HG03039 (cell line): ENCODE data around the gene FCN1.

ENCODE experiments used
- ATAC-seq: cut with Tn5 transposase; IDR thresholded peaks from one replicate; pipeline ENCODE4 v1.9.1; 2021; ENCODE audit warnings: mild to moderate bottlenecking, moderate library complexity; ENCODE audit not compliant: unreplicated experiment

FCN1 gene

DNA sequence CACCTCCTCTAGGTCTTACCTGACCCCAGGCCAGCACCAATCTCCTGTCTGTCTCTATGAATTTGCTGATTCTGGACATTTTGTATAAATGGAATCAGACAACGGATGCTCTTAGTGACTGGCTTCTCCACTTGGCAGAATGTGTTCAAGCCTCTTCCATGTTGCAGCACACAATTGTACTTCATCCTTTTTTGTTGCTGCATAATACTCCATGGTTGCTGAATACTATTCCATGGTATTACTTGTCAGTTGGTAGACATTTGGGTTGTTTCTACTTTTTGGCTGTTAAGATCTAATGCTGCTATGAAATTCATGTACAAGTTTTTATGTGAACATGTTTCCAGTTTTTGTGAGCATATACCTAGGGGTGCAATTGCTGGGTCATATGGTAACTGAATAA is 34.3 kb upstream of the FCN1 start:
- ATAC-seq = no peak

DNA sequence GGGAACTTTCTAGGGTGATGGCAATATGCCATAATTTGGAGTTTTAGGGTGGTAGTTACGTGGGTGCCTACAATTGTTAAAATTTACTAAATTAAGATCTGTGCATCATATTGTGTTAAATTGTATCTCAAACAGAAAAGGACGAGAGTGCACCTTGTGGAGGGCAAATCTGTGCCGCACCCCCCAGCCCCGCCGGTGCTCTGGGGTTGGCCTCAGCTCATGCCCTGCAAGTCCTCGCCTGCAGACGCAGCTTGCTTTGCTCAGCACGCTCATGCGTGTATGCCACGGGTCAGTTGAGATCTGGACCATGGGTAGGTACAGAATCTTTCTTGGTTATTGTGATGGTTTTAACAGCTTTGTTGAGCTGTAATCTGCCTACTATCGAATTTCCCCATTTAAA is 33.7 kb upstream of the FCN1 start:
- no peak for ATAC-seq

DNA sequence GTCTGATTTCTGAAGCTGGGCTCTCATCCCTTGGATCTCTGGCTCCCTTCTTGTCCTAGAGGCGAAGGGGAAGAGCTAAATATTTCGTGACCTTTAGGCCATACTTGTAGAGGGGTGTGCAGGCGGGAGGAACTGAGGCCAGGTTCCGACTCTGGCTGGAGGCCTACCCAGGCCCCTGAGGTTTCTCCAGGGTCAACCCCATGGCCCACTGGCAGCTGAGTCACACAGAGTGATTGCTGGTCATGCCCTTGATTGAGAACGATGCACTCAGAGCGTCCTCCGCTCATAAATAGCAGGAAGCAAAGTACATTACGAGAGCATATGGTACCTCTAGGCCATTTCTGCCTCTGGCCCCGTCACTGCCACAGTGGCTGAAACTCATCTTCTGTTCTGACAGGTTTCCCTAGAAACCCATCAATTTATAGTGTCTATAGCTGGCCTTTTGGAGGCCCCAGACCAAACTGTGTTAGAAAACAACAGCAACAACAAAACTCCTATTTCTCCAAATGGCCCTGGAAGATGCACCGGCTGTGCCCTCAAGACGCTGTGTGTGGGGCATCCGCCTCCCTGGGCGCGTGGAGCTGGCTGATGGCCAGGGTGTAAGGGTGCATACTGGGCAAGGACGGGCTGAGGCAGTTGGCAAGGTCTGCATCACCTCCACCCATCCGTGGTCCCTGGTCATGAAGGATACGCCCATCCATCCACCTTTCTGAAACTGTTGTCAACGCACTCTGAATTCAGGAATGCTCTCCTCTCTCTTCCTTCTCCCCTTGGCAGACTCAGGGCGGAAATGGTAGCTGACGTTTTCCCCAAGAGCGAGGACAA is 32.9 kb upstream of the FCN1 start:
- no peak for ATAC-seq

DNA sequence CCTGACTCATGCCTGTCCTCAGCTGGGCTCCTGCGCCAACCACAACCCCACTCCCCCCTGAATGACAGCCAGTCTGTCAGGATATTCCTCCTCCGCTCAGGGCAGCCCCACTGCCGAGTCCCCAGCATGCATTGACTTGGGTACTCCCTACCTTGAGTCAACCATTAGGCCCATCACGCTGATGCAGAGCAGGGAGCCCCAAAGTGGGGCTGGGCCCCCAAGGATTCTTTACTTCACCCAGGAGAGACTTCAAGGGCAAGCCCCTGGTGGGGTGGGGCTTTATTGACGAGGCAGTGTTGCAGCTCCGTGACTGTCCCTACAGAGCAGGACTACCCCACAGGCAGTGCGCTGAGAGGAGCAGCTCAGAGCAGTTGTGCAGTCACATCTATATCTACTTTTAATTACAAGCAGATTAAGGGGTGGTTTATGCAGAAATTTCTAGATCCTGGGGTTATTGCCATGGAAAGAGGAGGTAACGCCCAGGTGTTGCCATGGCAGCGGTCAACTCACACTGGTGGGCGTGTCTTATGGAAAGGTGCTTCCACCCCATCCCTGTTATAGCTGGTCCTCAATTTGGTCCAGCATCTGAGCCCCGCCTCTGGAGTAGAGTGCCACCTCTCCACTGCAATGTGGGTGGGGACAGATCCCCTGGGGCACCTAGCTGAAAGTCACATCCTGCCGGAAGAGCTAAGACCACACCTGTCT is 32.1 kb upstream of the FCN1 start:
- ATAC-seq = no peak

DNA sequence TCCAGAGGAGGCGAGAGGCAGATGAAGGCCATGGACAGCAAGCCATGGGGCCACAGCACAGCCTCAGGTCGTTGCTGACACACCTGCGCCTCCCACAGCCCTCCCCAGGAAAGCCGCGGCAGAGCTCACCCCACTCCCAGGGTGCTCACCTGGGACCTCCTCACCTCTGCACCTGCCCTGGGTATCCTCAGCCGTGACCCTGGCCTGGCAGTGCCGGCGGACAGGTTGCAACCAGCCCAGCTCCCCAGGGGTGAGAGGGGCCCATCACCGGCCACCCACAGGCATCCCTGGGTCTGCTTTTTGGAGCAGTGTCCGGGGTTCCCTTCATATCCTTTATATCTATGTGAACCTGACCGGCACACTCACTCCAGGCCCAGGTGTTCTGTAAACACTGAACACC is 30.4 kb upstream of the FCN1 start:
- ATAC-seq = no peak

DNA sequence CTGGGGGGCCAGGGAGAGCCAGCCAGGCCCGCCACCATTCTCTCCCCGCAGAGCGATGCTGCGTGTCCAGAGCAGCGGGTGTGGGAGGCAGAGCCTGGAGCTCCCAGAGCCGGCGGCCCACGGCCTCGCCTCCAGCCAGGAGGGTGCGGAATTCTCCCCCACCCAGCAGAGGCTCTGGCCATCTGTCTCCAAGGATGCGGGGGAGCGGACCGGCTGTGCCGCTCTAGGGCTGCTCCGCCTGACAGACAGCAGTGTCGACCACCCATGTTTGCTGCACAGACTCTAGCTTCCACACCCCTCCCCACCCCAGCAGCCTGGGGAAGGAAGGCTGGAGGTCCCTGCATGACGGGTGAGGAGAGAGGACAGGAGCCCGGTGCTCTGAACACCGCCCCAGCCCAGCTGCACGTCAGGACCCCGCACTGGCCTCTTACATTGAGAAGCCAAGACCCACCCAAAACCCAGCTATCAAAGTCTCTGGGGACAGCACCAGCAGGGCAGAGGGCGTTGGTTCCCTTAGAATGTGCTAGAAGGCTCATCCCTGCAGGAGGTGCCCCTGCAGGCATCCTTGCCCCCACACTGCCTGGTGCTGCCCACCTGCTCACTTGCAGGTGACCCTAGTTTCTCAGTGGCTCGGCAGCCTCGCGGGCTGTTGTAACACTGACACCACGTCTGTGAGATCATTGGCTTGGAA is 29.7 kb upstream of the FCN1 start:
- ATAC-seq = no peak

DNA sequence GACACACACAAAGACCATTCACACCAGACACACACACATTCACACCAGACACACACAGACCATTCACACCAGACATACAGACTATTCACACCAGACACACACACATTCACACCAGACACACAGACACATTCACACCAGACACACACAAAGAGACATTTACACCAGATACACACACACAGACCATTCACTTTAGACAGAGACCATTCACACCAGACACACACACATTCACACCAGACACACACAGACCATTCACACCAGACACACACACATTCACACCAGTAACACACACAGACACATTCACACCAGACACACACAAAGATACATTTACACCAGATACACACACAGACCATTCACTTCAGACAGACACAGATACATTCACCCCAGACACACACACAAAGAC is 29.0 kb upstream of the FCN1 start:
- ATAC-seq = no peak

DNA sequence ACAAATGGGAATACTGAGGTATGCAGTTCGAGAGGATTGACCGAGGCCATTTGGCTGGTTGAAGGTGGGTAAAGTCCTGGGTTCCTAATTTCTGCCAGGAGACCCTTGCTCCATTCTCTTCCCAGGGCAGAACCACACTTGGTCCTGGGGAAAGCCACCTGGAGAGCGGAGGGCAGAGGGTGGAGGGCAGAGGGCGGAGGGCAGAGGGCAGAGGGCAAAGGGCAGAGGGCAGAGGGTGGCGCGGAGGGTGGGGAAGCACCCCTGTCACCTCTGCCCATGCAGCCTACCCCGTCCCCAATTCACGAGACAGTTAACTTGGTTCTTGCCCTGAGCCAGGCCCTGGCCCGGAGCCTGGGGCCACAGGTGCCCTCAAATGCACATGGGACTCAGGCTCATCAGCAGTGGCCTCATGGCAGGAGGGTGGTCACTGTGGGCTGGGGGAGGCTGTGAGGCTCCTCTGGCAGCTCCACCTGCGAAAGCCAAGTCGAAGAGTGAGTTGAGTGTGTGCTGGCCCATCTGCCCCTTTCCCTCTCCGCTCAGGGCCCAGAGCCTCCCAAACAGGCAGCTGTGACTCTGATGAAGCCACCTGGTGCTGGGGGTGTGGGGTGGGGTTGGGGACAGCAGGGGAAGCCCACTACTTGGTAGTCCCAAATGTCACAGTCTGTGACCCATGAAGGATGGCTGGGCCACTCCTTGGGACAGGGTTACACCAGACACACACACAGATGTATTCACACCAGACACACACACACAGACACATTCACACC is 28.0 kb upstream of the FCN1 start:
- ATAC-seq = no peak

DNA sequence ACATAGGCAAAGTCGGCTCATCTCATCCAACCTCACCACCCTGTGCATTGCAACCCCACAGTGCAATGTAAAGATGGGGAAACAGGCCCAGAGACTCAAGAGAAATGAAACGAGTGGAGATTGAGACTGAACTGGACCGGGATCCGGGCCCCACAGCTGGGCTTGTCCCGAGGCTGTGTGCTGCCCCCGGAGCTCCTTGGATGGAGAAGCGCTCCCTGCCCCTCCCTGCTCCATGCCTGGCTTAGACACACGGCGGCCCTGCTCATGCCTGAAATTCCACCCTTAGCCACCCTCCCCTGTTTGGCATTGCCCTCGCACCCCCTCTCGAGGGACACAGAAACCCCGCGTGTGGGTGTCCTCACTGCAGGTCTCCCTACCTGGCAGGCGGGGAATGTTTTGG is 27.2 kb upstream of the FCN1 start:
- no peak for ATAC-seq

DNA sequence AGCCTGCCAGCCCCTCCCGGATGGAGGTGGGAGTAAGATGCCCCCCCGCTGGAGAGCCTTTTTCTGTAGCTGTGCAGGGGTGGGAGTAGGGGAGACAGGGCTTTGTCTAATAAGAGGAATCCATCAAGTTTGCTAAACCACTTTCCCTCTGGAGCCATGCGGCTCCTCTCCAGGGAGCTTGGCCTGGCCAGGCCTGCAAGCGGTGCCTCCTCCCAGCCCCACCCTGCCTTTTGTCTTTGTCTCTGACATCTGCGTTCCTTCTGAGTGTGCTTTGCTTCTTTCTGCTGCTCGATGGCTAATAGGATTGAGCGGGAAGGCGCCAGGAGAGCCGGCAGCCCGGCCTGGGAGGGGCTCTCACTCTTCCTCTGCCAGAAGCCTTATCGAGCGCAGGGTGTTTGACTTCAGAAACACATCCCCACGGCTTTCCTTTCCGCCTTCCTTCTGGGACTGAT is 26.7 kb upstream of the FCN1 start:
- no peak for ATAC-seq

DNA sequence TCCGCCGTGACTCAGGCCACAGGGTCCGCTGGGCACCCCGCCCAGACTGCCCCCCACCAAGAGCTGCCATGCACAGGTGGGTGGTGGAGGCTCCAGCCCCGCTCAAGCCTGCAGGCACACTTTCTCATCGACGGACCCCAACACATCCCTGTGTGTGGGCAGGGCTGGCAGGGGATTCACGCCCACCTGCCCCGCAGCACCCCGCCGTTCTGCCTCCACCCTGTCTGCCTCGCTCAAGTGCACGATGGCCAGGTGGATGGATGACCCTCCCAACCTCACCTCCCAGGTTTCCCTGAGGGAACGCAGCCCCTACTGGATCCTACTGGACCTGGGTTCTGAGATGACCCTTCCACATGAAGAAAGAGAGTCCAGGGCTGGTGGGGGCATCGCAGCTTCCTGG is 26.1 kb upstream of the FCN1 start:
- ATAC-seq = no peak

DNA sequence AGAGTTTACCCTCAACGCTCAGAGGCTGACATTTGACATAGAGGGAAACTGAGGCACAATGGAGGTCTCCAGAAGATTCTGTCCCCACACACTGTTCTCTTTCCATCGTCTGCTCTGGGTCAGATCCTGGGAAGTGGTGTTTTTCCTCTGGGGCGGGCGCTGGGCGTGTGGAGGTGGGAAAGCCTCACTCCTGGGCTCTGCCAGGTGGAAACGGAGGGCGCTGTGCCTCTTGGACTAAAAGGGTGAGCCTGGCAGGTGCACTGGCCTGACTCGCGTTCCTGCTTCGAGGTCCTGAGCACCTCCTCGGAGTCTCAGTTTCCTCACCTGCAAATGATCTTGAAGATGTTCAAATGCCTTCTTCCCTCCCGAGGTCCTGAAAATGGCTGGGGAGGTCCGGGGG is 25.7 kb upstream of the FCN1 start:
- no peak for ATAC-seq

DNA sequence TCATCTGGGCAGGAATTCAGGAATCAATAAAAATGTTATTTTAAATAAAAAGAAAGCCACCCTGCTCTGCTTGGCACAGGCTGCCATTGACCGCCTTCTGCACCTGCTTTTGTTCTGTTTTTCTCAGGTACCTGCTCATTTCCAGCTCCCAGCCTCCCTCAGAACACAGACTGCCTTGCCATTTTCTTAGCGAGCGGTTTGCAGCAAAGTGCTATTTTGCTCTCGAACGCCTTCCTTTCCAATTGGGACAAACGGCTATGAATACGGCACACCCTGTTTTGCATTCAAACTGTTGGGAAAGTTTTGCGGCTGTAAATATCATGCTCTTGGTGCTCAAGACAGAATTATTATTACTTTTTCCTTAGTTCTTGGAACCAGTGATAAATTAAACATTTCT is 25.1 kb upstream of the FCN1 start:
- no peak for ATAC-seq

DNA sequence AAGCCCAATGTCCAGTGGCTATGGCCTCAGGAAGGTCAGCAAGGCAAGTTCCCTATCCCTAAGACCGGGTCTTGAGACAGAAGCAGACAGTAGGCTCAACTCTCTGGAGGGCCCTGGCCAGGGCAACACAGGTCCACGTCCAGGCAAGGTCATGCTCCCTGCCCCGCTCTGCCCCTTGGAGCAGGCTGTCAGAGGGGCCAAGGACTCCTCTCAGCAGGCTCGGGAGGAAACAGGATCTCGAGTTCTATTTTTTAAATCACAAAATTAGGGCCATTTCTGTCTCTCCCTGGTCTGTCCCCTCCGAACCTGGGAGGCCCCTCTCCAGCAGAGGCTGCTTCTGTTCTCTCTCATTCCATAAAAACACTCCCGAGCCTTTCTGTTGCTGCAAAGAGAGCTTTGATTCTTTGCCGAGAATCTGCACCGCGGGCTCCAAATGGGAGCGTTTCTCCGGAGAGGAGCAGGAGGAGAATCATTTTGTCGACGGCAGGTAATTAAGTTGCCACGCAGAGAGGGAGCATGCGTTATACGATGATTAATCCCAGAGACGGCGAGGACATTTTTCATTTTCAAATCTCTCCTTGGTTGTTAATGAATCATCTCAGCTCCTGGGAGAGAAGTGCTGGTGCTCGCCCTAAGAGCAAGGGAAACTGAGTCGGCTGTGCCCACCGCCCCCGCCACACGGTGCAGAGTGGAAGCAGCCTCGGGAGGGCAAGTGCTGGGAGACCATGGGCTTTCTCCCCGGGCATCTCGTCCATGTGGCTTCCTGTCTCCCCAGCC is 24.5 kb upstream of the FCN1 start:
- no peak for ATAC-seq

DNA sequence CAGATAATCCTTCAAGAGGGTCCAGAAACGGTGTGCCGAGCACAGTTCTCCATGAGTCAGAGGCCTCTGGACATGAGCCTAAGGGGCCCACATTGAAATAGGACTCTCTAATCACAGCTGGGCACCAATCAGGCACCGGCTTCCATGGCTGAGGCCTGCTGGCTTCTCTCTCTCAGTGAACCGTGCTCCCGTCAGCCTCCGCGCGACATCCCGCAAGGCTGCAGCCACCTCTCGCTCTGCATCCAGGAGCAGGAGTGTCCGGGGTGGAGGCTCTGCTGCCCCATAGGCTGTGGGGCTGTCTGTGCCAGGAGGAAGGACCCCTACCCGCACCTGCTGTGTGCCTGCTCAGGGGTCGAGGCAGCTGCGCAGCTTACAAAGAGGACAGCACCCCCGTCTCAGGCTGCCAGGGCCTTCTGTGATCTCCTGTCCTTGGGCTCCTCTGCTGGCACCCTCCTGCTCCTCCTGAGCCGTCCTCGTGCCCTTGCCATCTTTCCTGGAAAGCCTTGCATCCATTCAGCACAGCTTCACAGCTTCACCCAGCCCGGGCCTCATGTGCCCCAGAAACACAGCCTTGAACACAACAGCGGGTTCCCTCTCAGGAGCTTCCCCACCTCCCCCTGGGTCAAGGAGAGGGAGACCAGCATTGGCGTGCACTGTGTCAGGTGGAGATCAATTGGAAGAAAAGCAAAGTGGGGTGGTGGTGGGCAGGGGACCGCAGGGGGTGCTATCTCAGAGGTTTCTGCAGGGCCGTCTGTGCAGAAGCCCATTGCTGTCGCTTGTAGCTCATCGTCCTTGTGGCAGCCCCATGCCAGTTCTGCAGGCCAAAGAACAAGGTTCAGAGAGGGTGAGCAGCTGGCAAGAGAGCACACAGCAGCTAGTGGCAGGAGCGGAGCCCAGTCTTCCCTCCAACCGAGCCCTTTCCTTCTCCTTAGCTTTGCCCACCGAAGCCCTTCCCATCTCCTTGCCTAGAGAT is 22.8 kb upstream of the FCN1 start:
- ATAC-seq = no peak

DNA sequence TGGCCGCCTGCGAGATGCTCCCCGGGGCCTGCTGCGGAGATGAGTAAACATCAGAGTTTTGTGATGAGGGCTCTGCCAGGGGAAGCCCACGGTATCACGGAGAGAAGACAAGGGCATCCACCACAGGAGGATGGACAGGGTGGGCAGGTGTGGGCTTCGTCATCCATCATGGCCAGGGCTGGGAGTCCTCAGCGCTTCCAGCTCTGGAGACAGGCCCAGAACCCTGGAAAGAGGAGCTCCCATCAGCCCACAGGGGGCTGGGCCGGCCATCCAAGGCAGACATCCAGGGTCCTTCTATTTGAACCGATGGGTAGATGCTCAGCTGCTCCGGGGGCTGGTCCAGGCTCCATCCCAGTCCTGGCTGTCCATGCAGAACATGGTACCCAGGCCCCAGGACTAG is 22.1 kb upstream of the FCN1 start:
- no peak for ATAC-seq

DNA sequence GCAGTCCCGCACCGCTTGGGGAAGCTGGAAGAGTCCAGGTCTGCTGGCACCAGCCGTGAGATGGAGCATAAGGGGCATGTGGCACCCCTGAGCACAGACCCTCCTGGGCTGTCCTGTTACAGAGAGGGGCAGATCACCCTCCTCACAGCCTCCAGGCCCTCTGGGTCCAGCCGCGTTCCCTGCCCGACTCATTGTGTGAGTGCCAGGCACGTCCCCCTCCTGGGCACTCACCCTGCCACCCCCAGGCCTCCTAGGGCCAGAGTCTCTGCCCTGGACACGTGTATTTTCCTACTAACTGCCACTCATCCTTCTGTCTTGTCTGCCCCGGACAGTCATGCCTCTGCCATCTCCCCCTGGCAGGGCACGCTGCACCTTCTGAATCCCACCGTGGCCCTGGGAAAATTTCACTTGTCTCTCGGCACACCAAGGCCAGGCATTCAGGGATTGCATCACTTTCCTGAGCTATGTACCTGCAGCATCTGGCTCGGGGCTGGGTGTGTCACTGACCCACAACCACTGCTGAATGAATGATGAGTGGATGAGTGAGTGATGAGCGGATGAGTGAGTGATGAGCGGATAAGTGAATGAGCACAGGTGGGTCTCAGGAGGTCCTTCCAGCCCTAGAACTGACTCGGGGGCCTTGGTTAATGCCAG is 21.5 kb upstream of the FCN1 start:
- no peak for ATAC-seq

DNA sequence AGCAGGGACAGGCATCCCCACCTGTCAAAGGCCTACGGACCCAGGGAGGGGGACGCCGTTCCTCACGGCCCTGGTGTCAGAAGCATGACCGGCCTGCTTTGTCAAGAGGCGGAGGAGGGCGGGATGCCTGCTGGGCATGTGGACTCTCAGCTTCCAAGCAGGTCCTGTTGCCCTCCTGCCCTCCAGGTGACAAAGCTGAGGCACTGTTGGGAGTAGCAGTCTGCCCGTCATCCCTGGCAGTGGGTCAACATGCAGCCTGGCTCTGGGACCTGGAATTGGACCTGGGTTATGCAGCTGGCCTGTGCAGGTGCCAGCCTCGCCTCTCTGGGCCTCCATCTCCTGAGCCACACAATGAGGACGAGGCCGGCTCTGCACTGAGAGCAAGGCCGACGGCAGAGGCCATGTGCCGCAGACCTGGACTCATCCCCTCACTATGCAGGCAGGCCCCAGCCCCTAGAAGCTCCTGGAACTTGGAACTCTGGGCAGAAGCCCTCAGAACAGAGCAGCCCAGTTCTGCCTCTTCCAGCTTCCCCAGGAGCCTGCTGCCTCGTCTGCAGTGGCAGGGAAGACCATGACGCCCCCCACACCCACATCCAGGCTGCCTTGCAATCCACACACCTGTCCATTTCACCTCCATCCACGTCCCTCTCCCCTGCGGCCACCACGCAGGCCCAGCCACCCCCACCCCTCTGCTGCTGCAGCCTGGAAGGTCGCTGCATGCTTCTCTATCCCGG is 20.8 kb upstream of the FCN1 start:
- ATAC-seq = no peak
